K562 (cell line): ENCODE measurements around the gene BTBD16. TPM values are rescaled to one million over a fixed set of nuclear protein-coding genes. Genes with fewer than 3 reads are reported as not detected.

Experiments
- ATAC-seq: fragments of 200-7000 bp; cut with Tn5 transposase; 3 replicates; pipeline ENCODE4 v1.9.1; 2020; ENCODE audit warnings: moderate library complexity
- BruUV-seq: library from RNA; stranded (reverse); fragments of 400-500 nt; replicated peaks from 2 replicates; lab custom pipeline; 2021; lab: Mats Ljungman, UMichigan
- CTCF ChIA-PET: fragments of 300-600 bp; formaldehyde crosslinking; extraction: SDS; loops from one replicate; lab custom pipeline; 2021; ENCODE audit warnings: low intra/inter-chr PET ratio; lab: Yijun Ruan, JAX
- POLR2A ChIA-PET: fragments of 300-600, 350-650 bp; sonication (Branson Sonifier 250); formaldehyde crosslinking; extraction: SDS; loops from one replicate; lab custom pipeline; 2021; ENCODE audit warnings: antibody characterized with exemption, inconsistent platforms; lab: Yijun Ruan, JAX
- DNase-seq, 4 experiments: peaks; one replicate each; pipeline versions ENCODE4 v3.0.0 to v3.0.0-alpha.2; 2011 to 2018; ENCODE audit warnings: low spot score in 3 of 4, mixed read lengths in 3 of 4; ENCODE audit errors: extremely low read depth in 1 of 4
- FAIRE-seq: peaks from 2 replicates; lab custom pipeline; 2011; peaks lifted over from hg19 to GRCh38; lab: Jason Lieb, UNC
- H2AFZ ChIP-seq: 2 replicates; pipeline ENCODE4 v1.6.0; 2011; ENCODE audit warnings: low read depth, low read length, control low read depth, inconsistent platforms
- H3K27ac ChIP-seq: fragments of 200-600 bp; 3 replicates; pipeline ENCODE4 v1.8.0; 2011; ENCODE audit warnings: low read depth, mild to moderate bottlenecking, control low read depth, inconsistent platforms, low read length, moderate library complexity, mixed read lengths; ENCODE audit errors: extremely low read depth
- H3K27me3 ChIP-seq, 2 experiments: fragments of 300-600 bp in 1 of 2; 2 replicates in 1 of 2; 3 replicates in 1 of 2; pipeline versions ENCODE4 v1.6.0 to v1.8.0; 2011; ENCODE audit warnings: inconsistent platforms in 2 of 2, low read length in 2 of 2, mild to moderate bottlenecking in 1 of 2, mixed read lengths in 1 of 2, moderate library complexity in 1 of 2; ENCODE audit not compliant: control insufficient read depth in 2 of 2, insufficient read depth in 2 of 2
- H3K36me3 ChIP-seq: fragments of 300-600 bp; 3 replicates; pipeline ENCODE4 v1.8.0; 2011; ENCODE audit warnings: mild to moderate bottlenecking, low read length, inconsistent platforms; ENCODE audit not compliant: control insufficient read depth, insufficient read depth
- H3K4me1 ChIP-seq, 2 experiments: fragments of 200-600 bp in 1 of 2; replicated peaks in 1 of 2; 2 replicates in 1 of 2; 3 replicates in 1 of 2; pipeline versions ENCODE4 v1.5.1 to v1.8.0; 2011; ENCODE audit warnings: inconsistent platforms in 2 of 2, low read length in 2 of 2, mild to moderate bottlenecking in 1 of 2, mixed read lengths in 1 of 2, moderate library complexity in 1 of 2; ENCODE audit not compliant: control insufficient read depth in 2 of 2, insufficient read depth in 2 of 2
- H3K4me2 ChIP-seq: 2 replicates; pipeline ENCODE4 v1.6.1; 2011; ENCODE audit warnings: low read length, control low read depth, inconsistent platforms, mixed read lengths; ENCODE audit not compliant: insufficient read depth
- H3K4me3 ChIP-seq: fragments of 200-600 bp; sonication (generic), shearing (Covaris generic); 2 replicates; pipeline ENCODE4 v1.5.1; 2016; ENCODE audit warnings: control low read depth, inconsistent platforms
- H3K79me2 ChIP-seq: fragments of 200-600 bp; 3 replicates; pipeline ENCODE4 v1.8.0; 2011; ENCODE audit warnings: low read length, inconsistent platforms; ENCODE audit not compliant: control insufficient read depth, insufficient read depth
- H3K9ac ChIP-seq, 2 experiments: 2 replicates each; pipeline versions ENCODE4 v1.6.0 to v1.6.1; 2011; ENCODE audit warnings: low read depth in 2 of 2, low read length in 2 of 2, control low read depth in 1 of 2, inconsistent platforms in 1 of 2, mild to moderate bottlenecking in 1 of 2, mixed read lengths in 1 of 2; ENCODE audit not compliant: insufficient read depth in 1 of 2
- H3K9me1 ChIP-seq: one replicate; pipeline ENCODE4 v1.6.0; 2011; ENCODE audit warnings: inconsistent platforms, mild to moderate bottlenecking, low read length, moderate library complexity; ENCODE audit not compliant: control insufficient read depth, insufficient read depth
- H3K9me3 ChIP-seq: replicated peaks from 2 replicates; pipeline ENCODE4 v1.5.1; 2011; ENCODE audit warnings: low read depth, low read length, inconsistent platforms; ENCODE audit not compliant: control insufficient read depth, insufficient read depth
- H4K20me1 ChIP-seq: replicated peaks from 2 replicates; pipeline ENCODE4 v1.6.1; 2011; ENCODE audit warnings: low read length, inconsistent platforms, mixed read lengths; ENCODE audit not compliant: control insufficient read depth, insufficient read depth
- CHCHD3 ChIP-seq: fragments of 250-450 bp; sonication (Bioruptor Pico); IDR thresholded peaks from 2 replicates; pipeline ENCODE4 v2.1.2; 2022; ENCODE audit warnings: mild to moderate bottlenecking
- FOXJ2 ChIP-seq: fragments of 200-800 bp; sonication (Bioruptor generic); IDR thresholded peaks from 2 replicates; pipeline ENCODE4 v1.6.1; 2016; ENCODE audit warnings: missing genetic modification characterization, missing compliant biosample characterization
- HIVEP1 ChIP-seq: fragments of 250-450 bp; sonication (Bioruptor Pico); IDR thresholded peaks from 2 replicates; pipeline ENCODE4 v1.4.0; 2020; ENCODE audit warnings: mild to moderate bottlenecking
- ILF3 ChIP-seq: fragments of 450-650 bp; IDR thresholded peaks from 2 replicates; pipeline ENCODE4 v1.6.1; 2018; ENCODE audit warnings: antibody characterized with exemption, mild to moderate bottlenecking, moderate library complexity, borderline replicate concordance
- KAT2B ChIP-seq: IDR thresholded peaks from one replicate; pipeline ENCODE4 v1.6.1; 2012; ENCODE audit warnings: low read depth, mild to moderate bottlenecking, control low read depth, inconsistent platforms, low read length, moderate library complexity
- RBM14 ChIP-seq: fragments of 200-400 bp; formaldehyde crosslinking; IDR thresholded peaks from 2 replicates; pipeline ENCODE4 v1.6.1; 2018; ENCODE audit warnings: low read depth, mild to moderate bottlenecking, low read length, moderate library complexity, borderline replicate concordance; ENCODE audit not compliant: insufficient read depth
- RBM25 ChIP-seq: fragments of 200-400 bp; formaldehyde crosslinking; IDR thresholded peaks from 2 replicates; pipeline ENCODE4 v1.6.1; 2018; ENCODE audit warnings: low read length, low read depth, moderate library complexity; ENCODE audit not compliant: severe bottlenecking
- TCF3 ChIP-seq: sonication (generic); formaldehyde crosslinking; IDR thresholded peaks from 2 replicates; pipeline ENCODE4 v1.4.0; 2020; ENCODE audit warnings: mild to moderate bottlenecking, missing genetic modification reagents
- TCF7 ChIP-seq: sonication (generic); IDR thresholded peaks from 2 replicates; pipeline ENCODE4 v1.6.1; 2016; ENCODE audit warnings: antibody characterized with exemption, borderline replicate concordance
- TCFL5 ChIP-seq: fragments of 250-450 bp; sonication (Bioruptor Pico); conservative IDR thresholded peaks from 2 replicates; pipeline ENCODE4 v1.6.1; 2021; ENCODE audit warnings: mild to moderate bottlenecking, moderate library complexity, matching md5 sums
- TRIM28 ChIP-seq: fragments of 450-650 bp; IDR thresholded peaks from 2 replicates; pipeline ENCODE4 v1.6.1; 2017
- ZFX ChIP-seq: sonication (generic); formaldehyde crosslinking; IDR thresholded peaks from 2 replicates; pipeline ENCODE4 v1.8.0; 2022; ENCODE audit warnings: mild to moderate bottlenecking, missing genetic modification reagents, moderate library complexity
- WGBS: fragments of 100-300 bp; shearing (Covaris generic); methylation state at CpG from one replicate; pipeline ENCODE4 v1.1.6; 2016; ENCODE audit warnings: low coverage, mixed read lengths; ENCODE audit not compliant: insufficient coverage; ENCODE audit errors: missing lambda C conversion rate; 5-methylcytosine and 5-hydroxymethylcytosine counted together
- in situ Hi-C: fragments of 300-500 bp; cut with MboI; formaldehyde crosslinking; loops from 4 replicates; pipeline ENCODE4 v1.15.0; 2018; ENCODE audit warnings: inconsistent platforms, mixed read lengths
- intact Hi-C: fragments of 100-400 bp; cut with micrococcal nuclease; formaldehyde crosslinking; loops from 2 replicates; pipeline ENCODE4 v1.14.2; 2022
- polyA plus RNA-seq, 8 experiments: library from polyadenylated mRNA; depleted of rRNA in 4 of 8; stranded (reverse) in 5 of 8; unstranded in 3 of 8; fragments of >200 nt; fragmentation: Nextera tagmentation in 2 of 8; fragmentation: Illumina TruSeq in 1 of 8; extraction: Ambion mirVana in 2 of 8; extraction: Trizol in 1 of 8; gene quantifications; 2 replicates each; pipeline versions ENCODE4 v1.2.1 to v1.2.3, GENCODE V29; 2011 to 2014; ENCODE audit warnings: inconsistent platforms in 1 of 8, missing spikeins in 1 of 8
- total RNA-seq, 7 experiments: library from RNA; depleted of rRNA in 6 of 7; stranded (reverse); fragments of >200 nt in 6 of 7; fragmentation: Illumina TruSeq in 2 of 7; extraction: Trizol in 2 of 7; gene quantifications; 2 replicates each; pipeline versions ENCODE4 v1.2.1 to v1.2.3, GENCODE V29; 2011 to 2021; ENCODE audit warnings: low replicate concordance in 1 of 7
- TF ChIP-seq, protein P1 (sequence below): sonication (generic); formaldehyde crosslinking; IDR thresholded peaks from 2 replicates; pipeline ENCODE4 v1.9.0; 2022; ENCODE audit warnings: mild to moderate bottlenecking, missing genetic modification reagents
- TF ChIP-seq, protein P2 (sequence below), 2 experiments: fragments of 450-650 bp; IDR thresholded peaks; 2 replicates each; pipeline ENCODE4 v1.6.1; 2016
- TF ChIP-seq, protein P3 (sequence below): fragments of 450-650 bp; IDR thresholded peaks from 2 replicates; pipeline ENCODE4 v1.6.1; 2017; ENCODE audit warnings: antibody characterized with exemption

The BTBD16 gene
- total and polyA plus RNA-seq, 9 of the 15 experiments (the other 6 are each of a cell fraction or from before 2014, with no cell fraction given), result 0.11 TPM; not detected in 8

DNA sequence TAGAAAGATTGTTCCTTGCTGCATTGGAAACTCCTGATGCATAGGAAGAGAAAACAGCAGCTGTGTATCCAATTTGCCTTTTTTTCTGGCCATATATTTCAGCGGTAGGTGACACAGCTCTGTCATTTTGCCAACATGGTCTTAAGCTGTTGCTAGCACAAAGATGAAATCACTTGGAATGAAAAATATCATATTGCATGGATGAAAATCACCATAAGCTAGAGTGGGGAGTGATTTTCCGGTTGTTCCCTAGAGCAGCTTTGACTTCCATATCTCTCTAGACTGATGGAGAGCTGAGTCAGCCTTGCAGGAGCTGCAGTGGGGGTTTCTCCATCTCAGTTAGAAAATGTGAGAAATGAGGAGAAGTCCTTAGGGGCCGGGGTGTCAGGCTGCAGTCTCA lies 38.3 kb upstream of the BTBD16 start (continued):
- no peak for TF ChIP-seq RBM25
- no peak for TF ChIP-seq KAT2B
- TF ChIP-seq, protein P1, sequence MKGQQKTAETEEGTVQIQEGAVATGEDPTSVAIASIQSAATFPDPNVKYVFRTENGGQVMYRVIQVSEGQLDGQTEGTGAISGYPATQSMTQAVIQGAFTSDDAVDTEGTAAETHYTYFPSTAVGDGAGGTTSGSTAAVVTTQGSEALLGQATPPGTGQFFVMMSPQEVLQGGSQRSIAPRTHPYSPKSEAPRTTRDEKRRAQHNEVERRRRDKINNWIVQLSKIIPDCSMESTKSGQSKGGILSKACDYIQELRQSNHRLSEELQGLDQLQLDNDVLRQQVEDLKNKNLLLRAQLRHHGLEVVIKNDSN (CRISPR knock-in tag), result no peak
- TF ChIP-seq HIVEP1 (CRISPR knock-in tag), result no peak
- no peak for TF ChIP-seq CHCHD3 (CRISPR knock-in tag)
- TF ChIP-seq ILF3, result no peak
- TF ChIP-seq, protein P2, sequence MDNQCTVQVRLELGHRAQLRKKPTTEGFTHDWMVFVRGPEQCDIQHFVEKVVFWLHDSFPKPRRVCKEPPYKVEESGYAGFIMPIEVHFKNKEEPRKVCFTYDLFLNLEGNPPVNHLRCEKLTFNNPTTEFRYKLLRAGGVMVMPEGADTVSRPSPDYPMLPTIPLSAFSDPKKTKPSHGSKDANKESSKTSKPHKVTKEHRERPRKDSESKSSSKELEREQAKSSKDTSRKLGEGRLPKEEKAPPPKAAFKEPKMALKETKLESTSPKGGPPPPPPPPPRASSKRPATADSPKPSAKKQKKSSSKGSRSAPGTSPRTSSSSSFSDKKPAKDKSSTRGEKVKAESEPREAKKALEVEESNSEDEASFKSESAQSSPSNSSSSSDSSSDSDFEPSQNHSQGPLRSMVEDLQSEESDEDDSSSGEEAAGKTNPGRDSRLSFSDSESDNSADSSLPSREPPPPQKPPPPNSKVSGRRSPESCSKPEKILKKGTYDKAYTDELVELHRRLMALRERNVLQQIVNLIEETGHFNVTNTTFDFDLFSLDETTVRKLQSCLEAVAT (IDR thresholded peaks at IDR 0.05), result no peak

DNA sequence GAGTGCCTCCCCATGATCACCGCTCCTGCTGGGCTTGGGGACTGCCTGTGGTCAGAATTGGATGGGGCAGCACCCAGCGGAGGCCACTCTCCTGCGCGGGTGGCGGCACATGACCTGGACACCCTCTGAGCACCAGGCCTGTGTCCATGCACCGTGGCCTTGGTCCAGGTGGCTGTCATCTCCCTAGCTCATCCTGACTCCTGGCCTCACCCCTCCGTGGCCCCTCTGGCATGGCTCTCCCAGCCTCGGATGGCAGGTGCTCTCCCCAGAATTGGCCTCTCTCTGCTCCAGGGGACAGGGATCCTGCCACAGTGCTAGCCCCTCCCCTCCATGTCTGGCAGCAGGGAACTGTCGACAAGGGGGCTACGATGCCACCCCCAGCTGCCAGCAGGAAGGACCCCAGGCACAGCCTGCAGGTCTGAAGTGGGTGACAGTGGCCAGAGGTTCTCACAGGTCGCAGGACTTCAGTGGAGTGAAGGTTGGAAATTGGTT lies 37.2 kb upstream of the BTBD16 start:
- POLR2A ChIA-PET, result no interaction called here
- H4K20me1 ChIP-seq, result no peaks in the 10 kb centered on the region
- DNase-seq (no peak), ATAC-seq (no peak), FAIRE-seq (no peak)
- no peak overlapping the region for H3K27ac ChIP-seq
- peaks cover 0 to 19% of the 10 kb centered on the region in 2 experiments; a peak in 2 of 5 replicates for H3K27me3 ChIP-seq
- CTCF ChIA-PET, result no interaction called here
- H3K4me1 ChIP-seq, result no peaks in the 10 kb centered on the region
- H3K9ac ChIP-seq, result no peak overlapping the region
- H3K4me2 ChIP-seq, result no peak overlapping the region
- 0% methylated on average over 7 of the region's 11 CpGs for WGBS
- H3K79me2 ChIP-seq, result no peaks in the 10 kb centered on the region
- no peak overlapping the region for H3K4me3 ChIP-seq
- intact Hi-C loops, result no loop called here
- no TSS peak for BruUV-seq
- no peak overlapping the region for H2AFZ ChIP-seq
- no peaks in the 10 kb centered on the region for H3K36me3 ChIP-seq
- H3K9me3 ChIP-seq, result no peaks in the 10 kb centered on the region
- TF ChIP-seq TCFL5 (CRISPR knock-in tag) (no peak), RBM14 (no peak), FOXJ2 (tag) (no peak), TCF3 (CRISPR knock-in tag) (no peak), TCF7 (no peak), TRIM28 (no peak), ZFX (CRISPR knock-in tag) (no peak)
- TF ChIP-seq, protein P3, sequence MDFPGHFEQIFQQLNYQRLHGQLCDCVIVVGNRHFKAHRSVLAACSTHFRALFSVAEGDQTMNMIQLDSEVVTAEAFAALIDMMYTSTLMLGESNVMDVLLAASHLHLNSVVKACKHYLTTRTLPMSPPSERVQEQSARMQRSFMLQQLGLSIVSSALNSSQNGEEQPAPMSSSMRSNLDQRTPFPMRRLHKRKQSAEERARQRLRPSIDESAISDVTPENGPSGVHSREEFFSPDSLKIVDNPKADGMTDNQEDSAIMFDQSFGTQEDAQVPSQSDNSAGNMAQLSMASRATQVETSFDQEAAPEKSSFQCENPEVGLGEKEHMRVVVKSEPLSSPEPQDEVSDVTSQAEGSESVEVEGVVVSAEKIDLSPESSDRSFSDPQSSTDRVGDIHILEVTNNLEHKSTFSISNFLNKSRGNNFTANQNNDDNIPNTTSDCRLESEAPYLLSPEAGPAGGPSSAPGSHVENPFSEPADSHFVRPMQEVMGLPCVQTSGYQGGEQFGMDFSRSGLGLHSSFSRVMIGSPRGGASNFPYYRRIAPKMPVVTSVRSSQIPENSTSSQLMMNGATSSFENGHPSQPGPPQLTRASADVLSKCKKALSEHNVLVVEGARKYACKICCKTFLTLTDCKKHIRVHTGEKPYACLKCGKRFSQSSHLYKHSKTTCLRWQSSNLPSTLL, result no peak
- TF ChIP-seq, all 486 proteins: peak for 0
- in situ Hi-C loops, result no loop called here
- no peaks in the 10 kb centered on the region for H3K9me1 ChIP-seq
